ENCODE data around the gene PDZRN3.
A peak's percentile ranks its signal among the peaks of the same experiment; 100 is the strongest.

The PDZRN3 gene

GRCh38 chr3:73618461-73618860, 6.3 kb downstream of the PDZRN3 start:
- no peak overlapping the region for H3K4me3 ChIP-seq (ENCODE audit: low read depth, low read length)
- in situ Hi-C loops (cut with HindIII; ENCODE audit: low sequenced_read_pairs), result no loop called here
- no peak for DNase-seq (ENCODE audit: low read depth, low spot score)
- no peak for TF ChIP-seq CTCF (IDR thresholded peaks at IDR 0.05; ENCODE audit: low read depth, low read length)

GRCh38 chr3:73616056-73616455, 8.7 kb downstream of the PDZRN3 start:
- TF ChIP-seq CTCF (IDR thresholded peaks at IDR 0.05; ENCODE audit: low read depth, low read length), result no peak
- H3K4me3 ChIP-seq (ENCODE audit: low read depth, low read length), result no peak overlapping the region
- in situ Hi-C loops (cut with HindIII; ENCODE audit: low sequenced_read_pairs), result no loop called here
- DNase-seq (ENCODE audit: low read depth, low spot score), result no peak

- DNase-seq (ENCODE audit: low read depth, low spot score), result peak; percentile 87
- in situ Hi-C loops (cut with HindIII; ENCODE audit: low sequenced_read_pairs), result no loop called here
- no peak for TF ChIP-seq CTCF (IDR thresholded peaks at IDR 0.05; ENCODE audit: low read depth, low read length)
- H3K4me3 ChIP-seq (ENCODE audit: low read depth, low read length), result no peak overlapping the region
These were observed 10.3 kb downstream of the PDZRN3 start for GRCh38 chr3:73614419-73614818.

GRCh38 chr3:73611176-73611575, 13.6 kb downstream of the PDZRN3 start:
- TF ChIP-seq CTCF (IDR thresholded peaks at IDR 0.05; ENCODE audit: low read depth, low read length), result no peak

GRCh38 chr3:73610493-73610892, 14.2 kb downstream of the PDZRN3 start:
- DNase-seq (ENCODE audit: low read depth, low spot score), result no peak
- no peak overlapping the region for H3K4me3 ChIP-seq (ENCODE audit: low read depth, low read length)
- no peak for TF ChIP-seq CTCF (IDR thresholded peaks at IDR 0.05; ENCODE audit: low read depth, low read length)
- in situ Hi-C loops (cut with HindIII; ENCODE audit: low sequenced_read_pairs), result no loop called here

More at GRCh38 chr3:73611176-73611575, 13.6 kb downstream of the PDZRN3 start:
- H3K4me3 ChIP-seq (ENCODE audit: low read depth, low read length), result no peak overlapping the region
- in situ Hi-C loops (cut with HindIII; ENCODE audit: low sequenced_read_pairs), result no loop called here
- DNase-seq (ENCODE audit: low read depth, low spot score), result no peak

GRCh38 chr3:73609655-73610054, 15.1 kb downstream of the PDZRN3 start:
- in situ Hi-C loops (cut with HindIII; ENCODE audit: low sequenced_read_pairs), result no loop called here
- H3K4me3 ChIP-seq (ENCODE audit: low read depth, low read length), result no peak overlapping the region

More at GRCh38 chr3:73609655-73610054, 15.1 kb downstream of the PDZRN3 start:
- TF ChIP-seq CTCF (IDR thresholded peaks at IDR 0.05; ENCODE audit: low read depth, low read length), result no peak
- no peak for DNase-seq (ENCODE audit: low read depth, low spot score)
